ENCODE results near the gene CACNA2D2. TPM values are rescaled to one million over a fixed set of nuclear protein-coding genes. Genes with fewer than 3 reads are reported as not detected.

Gene CACNA2D2
- total and polyA plus RNA-seq, 7 donors = 0.14 to 1.6 (median 0.83) TPM

GRCh38 chr3:50428007-50428633 lies 75.3 kb downstream of the CACNA2D2 start:
- 82 to 83% (median 82%) methylated on average over 9 of the region's 9 CpGs for WGBS, 3 donors
- no peak for ATAC-seq

GRCh38 chr3:50427217-50427616 lies 76.2 kb downstream of the CACNA2D2 start:
- WGBS, 3 donors = 87 to 96% (median 93%) methylated on average over 13 of the region's 13 CpGs
- no peak for TF ChIP-seq CTCF (IDR thresholded peaks at IDR 0.05)
- H3K36me3 ChIP-seq (ENCODE audit: insufficient read depth in 1 of 2, low read depth in 1 of 2) = no peaks in the 10 kb centered on the region
- H3K9me3 ChIP-seq = no peaks in the 10 kb centered on the region
- ATAC-seq = no peak
- DNase-seq = no peak
- H3K27ac ChIP-seq = no peak overlapping the region
- no peak overlapping the region for H3K4me3 ChIP-seq
- no peaks in the 10 kb centered on the region for H3K4me1 ChIP-seq
- no peaks in the 10 kb centered on the region for H3K27me3 ChIP-seq (ENCODE audit: insufficient read depth in 3 of 3, low read length in 2 of 3)
- intact Hi-C loops (cut with DNase I) = no loop called here

More at GRCh38 chr3:50428007-50428633, 75.3 kb downstream of the CACNA2D2 start:
- no peak overlapping the region for H3K27ac ChIP-seq
- intact Hi-C loops (cut with DNase I) = no loop called here
- H3K4me1 ChIP-seq = no peaks in the 10 kb centered on the region
- H3K9me3 ChIP-seq = no peaks in the 10 kb centered on the region
- no peaks in the 10 kb centered on the region for H3K27me3 ChIP-seq (ENCODE audit: insufficient read depth in 3 of 3, low read length in 2 of 3)
- H3K4me3 ChIP-seq = no peak overlapping the region
- no peak for DNase-seq
- no peaks in the 10 kb centered on the region for H3K36me3 ChIP-seq (ENCODE audit: insufficient read depth in 1 of 2, low read depth in 1 of 2)
- no peak for TF ChIP-seq CTCF (IDR thresholded peaks at IDR 0.05)

GRCh38 chr3:50425911-50426310 lies 77.5 kb downstream of the CACNA2D2 start:
- H3K27ac ChIP-seq = no peak overlapping the region
- H3K36me3 ChIP-seq (ENCODE audit: insufficient read depth in 1 of 2, low read depth in 1 of 2) = no peaks in the 10 kb centered on the region
- intact Hi-C loops (cut with DNase I) = no loop called here
- H3K27me3 ChIP-seq (ENCODE audit: insufficient read depth in 3 of 3, low read length in 2 of 3) = no peaks in the 10 kb centered on the region
- WGBS, 3 donors = 79 to 92% (median 86%) methylated on average over 5 of the region's 5 CpGs
- no peak for DNase-seq
- no peaks in the 10 kb centered on the region for H3K9me3 ChIP-seq
- no peaks in the 10 kb centered on the region for H3K4me1 ChIP-seq
- no peak overlapping the region for H3K4me3 ChIP-seq
- no peak for ATAC-seq
- no peak for TF ChIP-seq CTCF (IDR thresholded peaks at IDR 0.05)

GRCh38 chr3:50423543-50423942 lies 79.9 kb downstream of the CACNA2D2 start:
- no peak for TF ChIP-seq CTCF (IDR thresholded peaks at IDR 0.05)
- no peak for ATAC-seq
- H3K9me3 ChIP-seq = no peaks in the 10 kb centered on the region

GRCh38 chr3:50422153-50422552 lies 81.3 kb downstream of the CACNA2D2 start:
- H3K36me3 ChIP-seq (ENCODE audit: insufficient read depth in 1 of 2, low read depth in 1 of 2) = no peaks in the 10 kb centered on the region
- H3K4me3 ChIP-seq = no peak overlapping the region
- ATAC-seq (no peak), DNase-seq (no peak)
- no peak overlapping the region for H3K27ac ChIP-seq
- intact Hi-C loops (cut with DNase I) = no loop called here
- no peaks in the 10 kb centered on the region for H3K9me3 ChIP-seq
- H3K27me3 ChIP-seq (ENCODE audit: insufficient read depth in 3 of 3, low read length in 2 of 3) = no peaks in the 10 kb centered on the region
- TF ChIP-seq CTCF (IDR thresholded peaks at IDR 0.05) = no peak
- WGBS, 3 donors = 83 to 93% (median 91%) methylated on average over 1 of the region's 1 CpG
- H3K4me1 ChIP-seq = no peaks in the 10 kb centered on the region

More at GRCh38 chr3:50423543-50423942, 79.9 kb downstream of the CACNA2D2 start:
- Histone ChIP-seq H3K27ac (no peak overlapping the region), H3K4me3 (no peak overlapping the region), H3K36me3 (ENCODE audit: insufficient read depth in 1 of 2, low read depth in 1 of 2) (no peaks in the 10 kb centered on the region), H3K4me1 (no peaks in the 10 kb centered on the region), H3K27me3 (ENCODE audit: insufficient read depth in 3 of 3, low read length in 2 of 3) (no peaks in the 10 kb centered on the region)
- intact Hi-C loops (cut with DNase I) = no loop called here
- DNase-seq = no peak
- 71 to 87% (median 81%) methylated on average over 7 of the region's 7 CpGs for WGBS, 3 donors

All from psoas muscle (tissue), 8 donors.